SH-SY5Y (cell line): ENCODE measurements around the gene CPSF2.

ENCODE experiments used
- GATA2 ChIP-seq: IDR thresholded peaks from 2 replicates; pipeline ENCODE4 v1.6.1; 2011; ENCODE audit warnings: mild to moderate bottlenecking, low read depth, low read length
- GATA3 ChIP-seq: IDR thresholded peaks from 2 replicates; pipeline ENCODE4 v1.6.1; 2011; ENCODE audit warnings: low read depth, mild to moderate bottlenecking, low read length, moderate library complexity

Gene CPSF2

DNA sequence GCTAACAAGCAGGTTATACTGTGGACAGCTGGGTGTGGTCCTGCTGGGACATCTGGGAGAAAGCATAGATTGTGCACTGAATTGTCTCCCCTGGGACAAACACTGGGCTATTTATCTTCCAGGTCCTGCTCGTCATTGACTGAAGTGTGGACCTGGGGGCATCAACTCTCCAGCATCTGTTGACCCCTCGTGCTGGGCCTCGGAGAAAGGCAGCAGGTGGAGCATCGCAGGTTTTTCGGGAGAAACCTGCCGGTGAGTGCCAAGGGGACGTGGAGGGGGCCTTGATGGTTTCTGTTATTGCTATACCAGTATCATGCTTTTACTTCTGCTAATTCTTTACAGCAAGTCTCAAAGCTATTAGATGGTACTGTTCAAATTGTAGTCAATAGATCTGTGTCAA is 81.3 kb downstream of the CPSF2 start:
- TF ChIP-seq GATA3 (no peak), GATA2 (no peak)

GRCh38 chr14:92204792-92205191 is 83.0 kb downstream of the CPSF2 start:
- no peak for TF ChIP-seq GATA3
- no peak for TF ChIP-seq GATA2

DNA sequence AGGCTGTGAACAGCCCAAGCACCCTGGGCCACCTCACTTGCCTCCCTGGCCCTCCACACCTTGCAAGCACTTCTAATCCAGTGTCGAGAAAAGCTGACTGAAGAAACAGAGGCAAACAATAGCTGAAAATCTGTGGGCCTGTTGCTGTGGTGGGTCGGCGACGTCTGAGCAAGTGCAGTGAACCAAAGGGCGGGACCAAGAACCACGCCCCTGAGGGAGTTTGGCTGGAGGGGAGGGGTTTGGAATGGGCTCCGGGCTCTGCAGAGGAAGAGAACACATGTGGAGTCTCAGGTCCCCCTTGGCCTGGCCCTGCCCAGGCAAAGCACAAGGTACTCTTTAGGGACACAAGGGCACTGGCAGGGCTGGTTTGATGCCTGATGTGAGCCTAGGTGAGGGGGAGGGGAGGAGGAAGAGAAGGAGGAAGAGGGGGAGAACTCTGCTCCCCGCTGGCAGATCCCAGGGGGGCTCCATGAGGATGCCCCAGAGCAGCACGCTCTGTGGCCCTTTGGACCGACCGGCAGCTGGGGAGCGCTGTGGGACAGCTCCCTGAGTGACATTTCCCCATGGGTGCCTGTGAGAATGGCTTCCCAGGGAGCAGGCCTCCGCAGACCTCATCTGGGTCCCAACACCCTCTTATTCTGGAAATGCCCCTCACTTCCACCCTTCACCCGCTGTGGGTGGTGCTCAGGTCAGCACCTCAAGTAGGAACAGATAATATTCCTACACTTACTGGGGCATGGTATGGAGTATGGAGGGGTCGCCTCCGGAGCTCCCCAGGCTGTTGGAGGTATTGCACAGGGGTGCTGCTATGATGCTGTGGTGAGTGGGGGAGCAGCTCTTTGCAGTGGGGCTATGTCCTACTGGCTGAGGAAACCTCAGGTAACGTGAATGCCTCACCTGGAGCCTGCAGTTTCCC is 85.5 kb downstream of the CPSF2 start:
- TF ChIP-seq GATA2 (no peak), GATA3 (no peak)

DNA sequence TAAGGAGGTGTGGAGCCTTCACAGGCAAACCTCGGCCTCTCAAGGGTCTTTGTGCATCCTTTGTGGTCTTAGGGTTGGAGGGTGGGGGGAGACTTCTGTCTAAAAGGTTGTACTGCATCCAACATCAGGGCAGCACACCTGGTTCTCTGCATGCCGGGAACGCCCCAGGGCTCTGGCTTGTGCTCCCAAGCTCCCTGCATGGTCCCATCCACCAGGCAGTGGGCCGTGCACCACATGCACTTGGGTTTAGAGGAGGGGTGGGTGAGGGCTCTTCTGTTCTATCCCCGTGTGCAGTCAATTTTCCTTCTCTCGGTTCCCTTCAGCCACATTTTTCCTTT is 86.1 kb downstream of the CPSF2 start:
- TF ChIP-seq GATA2 = no peak

- no peak for TF ChIP-seq GATA3
Observed at GRCh38 chr14:92209141-92209540, 87.4 kb downstream of the CPSF2 start.

DNA sequence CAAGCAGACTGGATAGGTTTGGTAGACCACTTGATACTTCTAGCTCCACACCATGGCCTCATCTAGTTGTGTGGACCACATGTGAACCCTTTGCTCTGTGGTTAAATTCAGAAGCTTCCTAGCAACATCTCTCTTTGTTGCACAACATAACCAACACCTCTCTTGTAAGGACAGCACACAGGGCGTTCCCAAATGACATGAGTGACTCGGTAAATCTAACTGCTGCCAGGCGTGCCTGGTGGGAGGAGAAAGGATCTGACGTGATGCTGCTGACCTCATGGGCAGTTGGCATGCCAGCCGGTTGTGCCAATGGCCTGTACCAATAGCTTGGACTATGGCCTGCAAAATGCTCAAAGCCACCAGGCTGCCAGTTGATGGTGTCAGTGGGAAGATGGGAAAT is 93.8 kb downstream of the CPSF2 start:
- no peak for TF ChIP-seq GATA3

DNA sequence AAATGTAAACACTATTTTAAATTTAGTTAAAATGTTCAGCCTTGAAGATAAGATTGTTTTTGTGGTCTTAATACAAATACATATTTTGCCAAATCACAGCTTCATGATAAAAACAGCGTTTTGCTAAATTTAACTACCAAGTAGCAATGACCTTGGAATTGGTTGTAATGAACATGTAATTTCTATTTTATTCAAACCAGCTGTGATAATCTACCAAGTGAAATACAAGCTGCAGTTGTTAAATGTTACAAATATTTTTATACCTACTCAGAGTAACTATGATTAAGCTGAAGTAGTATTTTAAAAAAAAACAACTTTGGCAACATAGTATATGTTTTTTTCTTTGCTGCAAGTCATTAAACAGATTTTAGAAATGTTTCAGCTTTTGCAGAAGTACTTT is 96.2 kb downstream of the CPSF2 start:
- TF ChIP-seq GATA2 = no peak
- TF ChIP-seq GATA3 = no peak
